Effector CD8-positive, alpha-beta T cell (primary cell): ENCODE results near the gene GPAM.
A peak's percentile ranks its signal among the peaks of the same experiment; 100 is the strongest.

Source experiments
- DNase-seq: peaks from one replicate; lab custom pipeline; 2025; lab: John Stamatoyannopoulos, UW

GPAM gene

GRCh38 chr10:112182784-112183328 lies 709 bp downstream of the GPAM start:
- DNase-seq, result no peak

DNA sequence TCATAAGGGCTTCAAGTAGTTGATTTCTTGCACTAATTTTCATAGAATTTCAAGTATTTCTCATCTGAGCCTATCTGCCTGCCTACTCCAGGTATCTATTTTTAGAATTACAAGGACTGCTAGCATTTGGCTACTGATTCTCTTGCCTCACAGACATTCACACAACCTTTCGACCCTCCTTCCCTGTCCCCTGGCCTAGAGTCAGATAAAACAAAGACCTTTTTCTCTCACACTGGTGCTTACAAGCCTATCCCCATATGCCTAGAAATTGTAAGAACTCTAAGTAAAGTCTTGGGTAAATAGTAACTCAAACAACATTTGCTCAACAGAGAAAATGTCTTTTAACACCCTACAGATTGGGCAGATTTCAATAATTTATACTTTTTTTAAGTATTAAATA lies 6.3 kb downstream of the GPAM start:
- no peak for DNase-seq

GRCh38 chr10:112176543-112176942 lies 7.0 kb downstream of the GPAM start:
- DNase-seq, result no peak

GRCh38 chr10:112175409-112175808 lies 8.2 kb downstream of the GPAM start:
- no peak for DNase-seq

DNA sequence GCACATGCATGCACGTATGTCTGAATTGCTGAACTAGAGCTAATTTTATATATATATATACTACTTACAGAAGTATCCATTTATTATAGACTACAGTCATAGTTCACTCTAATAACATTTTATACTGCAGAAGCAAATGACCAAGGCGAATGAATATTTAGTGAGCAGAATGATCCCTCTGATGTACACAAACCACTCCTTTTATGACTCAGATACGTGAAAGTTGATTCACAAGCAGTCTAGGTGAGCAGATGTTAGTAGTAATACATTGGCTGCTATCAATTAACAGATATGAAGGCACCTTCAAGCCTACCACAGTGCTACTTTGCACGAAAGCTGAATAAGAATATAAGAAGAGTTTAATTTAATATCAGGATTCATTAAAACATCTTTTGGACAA lies 10.4 kb downstream of the GPAM start:
- no peak for DNase-seq

DNA sequence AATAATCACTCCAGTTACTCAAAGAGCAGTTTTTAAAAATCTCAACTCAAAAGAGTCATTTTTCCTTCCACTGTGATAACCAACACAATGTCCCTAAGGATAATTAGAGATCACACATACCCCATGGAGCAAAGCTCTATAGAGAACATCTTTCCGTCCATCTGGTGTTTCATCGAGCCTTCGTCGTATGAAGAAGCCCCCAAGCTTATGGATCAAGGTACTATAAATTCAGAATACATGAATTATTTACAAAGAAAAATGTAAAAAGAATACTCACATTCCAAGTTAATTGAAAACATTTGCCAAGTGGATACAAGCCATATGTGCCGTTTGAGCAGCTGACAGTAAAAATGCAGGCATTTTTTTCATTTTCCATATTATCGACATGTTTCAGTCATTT lies 14.8 kb downstream of the GPAM start:
- no peak for DNase-seq

- no peak for DNase-seq
Measured at GRCh38 chr10:112166800-112167199, 16.8 kb downstream of the GPAM start.

- DNase-seq, result no peak
Measured at GRCh38 chr10:112161757-112162518, 21.6 kb downstream of the GPAM start.

- DNase-seq, result no peak
Measured at GRCh38 chr10:112160834-112161233, 22.7 kb downstream of the GPAM start.

- no peak for DNase-seq
Measured at GRCh38 chr10:112159469-112159868, 24.1 kb downstream of the GPAM start.

DNA sequence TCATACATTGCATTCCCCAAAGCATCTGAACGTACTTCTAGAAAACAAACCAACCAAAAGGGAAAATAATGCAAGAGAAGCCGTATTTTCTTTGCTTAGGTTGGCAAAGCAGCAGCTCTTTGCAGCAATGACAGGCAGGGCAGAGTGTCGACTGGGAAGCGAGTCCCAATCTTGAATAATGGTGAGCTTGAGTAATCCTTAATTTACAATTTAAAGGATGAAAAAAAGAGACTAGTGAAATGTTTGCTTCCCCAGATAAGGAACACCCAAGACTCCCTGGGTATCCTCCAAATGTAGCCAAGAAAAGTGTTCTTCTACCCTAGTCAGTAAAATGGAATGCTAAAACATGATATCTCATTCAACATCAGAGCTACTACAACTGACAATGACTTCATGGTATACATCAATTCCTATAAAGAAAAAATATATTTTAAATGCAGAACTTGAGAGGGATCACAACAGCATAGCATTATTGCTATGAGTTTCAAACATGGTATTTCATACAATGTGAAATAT lies 32.0 kb downstream of the GPAM start:
- no peak for DNase-seq

GRCh38 chr10:112148331-112148730 lies 35.2 kb downstream of the GPAM start:
- DNase-seq, result no peak

DNA sequence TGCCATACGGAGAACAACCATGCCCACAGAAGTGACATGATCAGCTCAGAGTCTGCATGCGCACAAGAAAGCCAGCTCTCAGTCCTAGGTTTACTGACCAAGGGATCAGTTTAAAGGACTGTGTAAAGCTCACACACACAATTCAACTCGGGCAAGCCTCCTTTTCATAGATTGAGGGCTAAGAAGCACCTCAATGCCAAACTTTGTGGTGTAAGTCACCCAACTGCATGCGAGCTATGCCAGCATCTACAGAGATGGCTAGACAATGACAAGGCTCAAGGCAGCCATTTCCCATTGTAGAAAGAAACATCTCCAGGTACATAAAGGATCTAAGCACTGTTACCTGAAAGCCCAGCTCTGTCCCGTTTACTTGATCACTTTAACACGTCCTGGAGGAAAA lies 36.8 kb downstream of the GPAM start:
- no peak for DNase-seq

GRCh38 chr10:112145263-112145662 lies 38.3 kb downstream of the GPAM start:
- no peak for DNase-seq

- no peak for DNase-seq
Measured at GRCh38 chr10:112143420-112143819, 40.1 kb downstream of the GPAM start.

DNA sequence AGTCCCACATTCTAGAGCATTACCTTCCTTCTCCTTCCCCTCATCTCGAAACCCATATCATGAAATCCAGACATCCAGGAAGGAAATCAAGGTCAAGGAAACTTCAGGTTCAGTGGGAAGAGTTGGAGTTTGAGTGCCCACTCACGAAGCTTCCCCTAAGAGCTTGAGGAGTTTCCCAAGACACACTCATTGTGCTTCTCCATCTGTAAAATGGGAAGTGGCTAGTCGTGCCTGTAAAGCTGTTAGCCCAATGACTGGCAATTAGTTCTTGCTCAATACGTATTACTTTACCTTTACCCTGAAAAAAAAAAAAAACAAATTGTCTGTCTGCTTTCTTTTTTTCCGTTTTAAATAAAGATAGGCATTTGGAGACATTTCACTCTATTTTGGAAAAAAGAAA lies 42.3 kb downstream of the GPAM start:
- no peak for DNase-seq

DNA sequence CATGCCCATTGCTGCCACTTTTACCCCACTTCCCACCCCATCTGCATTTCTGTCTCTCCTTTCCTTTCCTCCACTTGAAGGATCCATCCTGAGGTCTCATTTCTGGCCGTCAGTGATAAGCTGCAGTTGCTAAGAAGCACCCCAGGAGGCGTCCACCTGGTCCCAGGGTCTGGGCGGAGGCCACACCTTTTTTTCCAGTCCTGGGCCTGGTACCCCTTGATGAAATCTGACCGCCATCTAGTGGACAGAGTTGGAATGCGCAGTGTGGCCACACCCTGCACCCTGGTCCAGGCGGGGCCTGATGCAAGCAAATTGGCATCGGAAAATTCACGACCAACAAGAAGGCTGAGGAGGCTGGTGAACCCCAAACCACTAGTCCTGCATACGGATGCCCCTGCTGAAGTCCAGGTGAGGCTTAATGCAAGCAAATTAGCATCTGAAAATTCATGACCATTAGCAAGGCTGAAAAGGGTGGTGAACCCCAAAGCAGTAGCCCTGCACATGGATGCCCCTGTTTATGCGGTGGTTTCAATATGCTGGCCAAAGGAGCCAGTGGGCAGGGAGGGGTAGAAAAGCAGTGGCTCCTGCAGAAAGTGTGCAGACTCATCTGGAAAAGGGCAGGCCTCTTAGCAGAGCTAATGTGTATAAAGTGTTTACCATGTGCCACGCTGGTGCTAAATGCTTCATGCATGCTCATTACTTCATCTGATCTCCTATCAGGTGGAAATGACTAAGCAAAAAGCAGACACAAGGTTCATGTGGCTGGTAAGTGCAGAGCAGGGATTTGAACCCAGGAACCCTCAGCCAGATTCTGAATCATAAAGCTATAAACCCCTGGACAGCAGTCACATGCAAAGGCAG lies 43.2 kb downstream of the GPAM start:
- peak; percentile 23 for DNase-seq

GRCh38 chr10:112139176-112139575 lies 44.4 kb downstream of the GPAM start:
- no peak for DNase-seq

GRCh38 chr10:112137154-112137987 lies 46.2 kb downstream of the GPAM start:
- peak; percentile 13 for DNase-seq

GRCh38 chr10:112136486-112137153 lies 46.9 kb downstream of the GPAM start:
- DNase-seq, result no peak

- DNase-seq, result no peak
Measured at GRCh38 chr10:112135604-112136003, 48.0 kb downstream of the GPAM start.
